CD4-positive, alpha-beta T cell treated with Interleukin-12 subunit alpha and Interleukin-12 subunit beta, for 1 hour (primary cell): ENCODE measurements around the gene EFNA5.
"Not testable (repeated sequence)": the region's sequence is repeated elsewhere in the genome, so short reads cannot be mapped to it uniquely, and the experiment has no call there.

Experiments
- DNase-seq: peaks from one replicate; pipeline ENCODE4 v3.0.0-alpha.2; 2020

The EFNA5 gene

GRCh38 chr5:107514305-107514704, 156.4 kb downstream of the EFNA5 start:
- DNase-seq, result no peak

- no peak for DNase-seq
Observed at GRCh38 chr5:107513337-107514085, 157.2 kb downstream of the EFNA5 start.

- DNase-seq, result no peak
Observed at GRCh38 chr5:107512029-107512428, 158.7 kb downstream of the EFNA5 start.

GRCh38 chr5:107510125-107510524, 160.6 kb downstream of the EFNA5 start:
- DNase-seq, result no peak

- DNase-seq, result no peak
Observed at GRCh38 chr5:107508097-107508496, 162.6 kb downstream of the EFNA5 start.

GRCh38 chr5:107505763-107506534, 164.8 kb downstream of the EFNA5 start:
- no peak for DNase-seq

GRCh38 chr5:107504424-107504823, 166.3 kb downstream of the EFNA5 start:
- DNase-seq, result no peak

GRCh38 chr5:107502676-107503060, 168.1 kb downstream of the EFNA5 start:
- DNase-seq, result no peak

- peak; percentile 25 for DNase-seq
Observed at GRCh38 chr5:107501965-107502675, 168.6 kb downstream of the EFNA5 start.

- DNase-seq, result no peak
Observed at GRCh38 chr5:107500840-107501239, 169.9 kb downstream of the EFNA5 start.

GRCh38 chr5:107500347-107500746, 170.4 kb downstream of the EFNA5 start:
- DNase-seq, result no peak

GRCh38 chr5:107499776-107500175, 171.0 kb downstream of the EFNA5 start:
- no peak for DNase-seq

GRCh38 chr5:107499237-107499636, 171.5 kb downstream of the EFNA5 start:
- no peak for DNase-seq

- DNase-seq, result no peak
Observed at GRCh38 chr5:107496466-107496865, 174.3 kb downstream of the EFNA5 start.

GRCh38 chr5:107494129-107494528, 176.6 kb downstream of the EFNA5 start:
- DNase-seq, result not testable (repeated sequence)

GRCh38 chr5:107487056-107487542, 183.6 kb downstream of the EFNA5 start:
- DNase-seq, result no peak

- DNase-seq, result peak; percentile 59
Observed at GRCh38 chr5:107486489-107486888, 184.2 kb downstream of the EFNA5 start.

GRCh38 chr5:107485184-107485583, 185.6 kb downstream of the EFNA5 start:
- DNase-seq, result no peak

- DNase-seq, result no peak
Observed at GRCh38 chr5:107484281-107484680, 186.5 kb downstream of the EFNA5 start.

GRCh38 chr5:107483231-107484024, 187.3 kb downstream of the EFNA5 start:
- no peak for DNase-seq

- DNase-seq, result no peak
Observed at GRCh38 chr5:107478068-107478641, 192.6 kb downstream of the EFNA5 start.

- DNase-seq, result no peak
Observed at GRCh38 chr5:107477492-107477891, 193.2 kb downstream of the EFNA5 start.
